Smooth muscle cell (in vitro differentiated cells): Measurements from ENCODE around the gene MAST3. TPM values are rescaled to one million over a fixed set of nuclear protein-coding genes. Genes with fewer than 3 reads are reported as not detected.

Experiments used
- DNase-seq: peaks from one replicate; lab custom pipeline; 2025; ENCODE audit not compliant: unreplicated experiment; lab: John Stamatoyannopoulos, UW
- H2AFZ ChIP-seq: fragments of 200-600 bp; sonication (generic); 2 replicates; pipeline ENCODE4 v1.6.0; 2016; ENCODE audit warnings: antibody characterized with exemption, low read depth, mild to moderate bottlenecking
- H3F3A ChIP-seq: fragments of 200-600 bp; sonication (generic); 2 replicates; pipeline ENCODE4 v1.6.0; 2017; ENCODE audit warnings: antibody characterized with exemption, low read depth
- H3K27ac ChIP-seq: fragments of 200-600 bp; sonication (generic); 2 replicates; pipeline ENCODE4 v1.5.1; 2016; ENCODE audit warnings: low read depth, mild to moderate bottlenecking
- H3K27me3 ChIP-seq: fragments of 200-600 bp; sonication (generic); 2 replicates; pipeline ENCODE4 v1.6.1; 2016; ENCODE audit warnings: low read depth, mild to moderate bottlenecking
- H3K36me3 ChIP-seq: fragments of 200-600 bp; sonication (generic); 2 replicates; pipeline ENCODE4 v1.5.1; 2016; ENCODE audit warnings: low read depth
- H3K4me1 ChIP-seq: fragments of 200-600 bp; sonication (generic); 2 replicates; pipeline ENCODE4 v1.5.1; 2016; ENCODE audit warnings: low read depth
- H3K4me2 ChIP-seq: fragments of 200-600 bp; sonication (generic); 2 replicates; pipeline ENCODE4 v1.6.0; 2016; ENCODE audit warnings: mild to moderate bottlenecking
- H3K4me3 ChIP-seq: fragments of 200-600 bp; sonication (generic); 2 replicates; pipeline ENCODE4 v1.5.1; 2016; ENCODE audit warnings: mild to moderate bottlenecking
- H3K79me2 ChIP-seq: fragments of 200-600 bp; sonication (generic); 2 replicates; pipeline ENCODE4 v1.6.0; 2016; ENCODE audit warnings: low read depth, mild to moderate bottlenecking
- H3K9ac ChIP-seq: fragments of 200-600 bp; sonication (generic); 2 replicates; pipeline ENCODE4 v1.6.0; 2016; ENCODE audit warnings: low read depth
- H3K9me3 ChIP-seq: fragments of 200-600 bp; sonication (generic); replicated peaks from 2 replicates; pipeline ENCODE4 v1.5.1; 2016; ENCODE audit warnings: low read depth
- H4K20me1 ChIP-seq: fragments of 200-600 bp; sonication (generic); 2 replicates; pipeline ENCODE4 v1.6.0; 2016; ENCODE audit warnings: low read depth
- CTCF ChIP-seq: fragments of 200-600 bp; sonication (generic); IDR thresholded peaks from 2 replicates; pipeline ENCODE4 v1.5.1; 2017; ENCODE audit warnings: borderline replicate concordance, mild to moderate bottlenecking, antibody characterized with exemption; ENCODE audit not compliant: insufficient read depth, poor library complexity, severe bottlenecking
- WGBS: methylation state at CpG from one replicate; pipeline ENCODE4 v1.1.7; 2016; ENCODE audit warnings: low lambda C conversion rate; 5-methylcytosine and 5-hydroxymethylcytosine counted together
- polyA plus RNA-seq: library from polyadenylated mRNA; unstranded; fragments of >200 nt; fragmentation: Nextera tagmentation; extraction: Ambion mirVana; gene quantifications from 2 replicates; pipeline ENCODE4 v1.2.1, GENCODE V29; 2016
- total RNA-seq: library from RNA; depleted of rRNA; stranded (reverse); fragments of >200 nt; gene quantifications from 2 replicates; pipeline ENCODE4 v1.2.3, GENCODE V29; 2014

Gene MAST3
- total and polyA plus RNA-seq, 2 experiments from 2014 or later, result 4.3 TPM

GRCh38 chr19:18091217-18091608, 6.4 kb upstream of the MAST3 start:
- Histone ChIP-seq H3K4me3 (no peak overlapping the region), H3K27me3 (no peaks in the 10 kb centered on the region), H3K9ac (no peak overlapping the region), H3K9me3 (no peaks in the 10 kb centered on the region), H3K27ac (no peak overlapping the region), H3K4me2 (no peak overlapping the region), H3K79me2 (no peaks in the 10 kb centered on the region), H3F3A (no peaks in the 10 kb centered on the region), H3K4me1 (no peaks in the 10 kb centered on the region), H4K20me1 (no peaks in the 10 kb centered on the region), H3K36me3 (no peaks in the 10 kb centered on the region), H2AFZ (no peak overlapping the region)
- no peak for DNase-seq
- 67% methylated on average over 12 of the region's 12 CpGs for WGBS
- TF ChIP-seq CTCF, result no peak

GRCh38 chr19:18093439-18094161, 4.0 kb upstream of the MAST3 start:
- Histone ChIP-seq H2AFZ (no peak overlapping the region), H3K4me3 (no peak overlapping the region), H3K27me3 (peaks cover 9% of the 10 kb centered on the region), H3K79me2 (no peaks in the 10 kb centered on the region), H3K9ac (no peak overlapping the region), H3K9me3 (no peaks in the 10 kb centered on the region), H3K27ac (no peak overlapping the region), H3F3A (peaks cover 4% of the 10 kb centered on the region), H3K4me2 (no peak overlapping the region), H3K4me1 (no peaks in the 10 kb centered on the region), H4K20me1 (no peaks in the 10 kb centered on the region), H3K36me3 (no peaks in the 10 kb centered on the region)
- whole genome bisulfite sequencing, result 88% methylated on average over 6 of the region's 6 CpGs
- no peak for DNase-seq
- TF ChIP-seq CTCF, result no peak

GRCh38 chr19:18096258-18096657, 1.3 kb upstream of the MAST3 start:
- no peaks in the 10 kb centered on the region for H3K9me3 ChIP-seq
- no peak overlapping the region for H3K9ac ChIP-seq
- peaks cover 4% of the 10 kb centered on the region for H3K4me1 ChIP-seq
- H3K4me2 ChIP-seq, result no peak overlapping the region
- no peaks in the 10 kb centered on the region for H3K36me3 ChIP-seq
- H3K79me2 ChIP-seq, result no peaks in the 10 kb centered on the region
- 87% methylated on average over 2 of the region's 2 CpGs for WGBS
- TF ChIP-seq CTCF, result no peak
- no peak overlapping the region for H2AFZ ChIP-seq
- peaks cover 4% of the 10 kb centered on the region for H3F3A ChIP-seq
- H3K27ac ChIP-seq, result no peak overlapping the region
- DNase-seq, result no peak
- H3K4me3 ChIP-seq, result no peak overlapping the region
- peaks cover 20% of the 10 kb centered on the region for H3K27me3 ChIP-seq
- H4K20me1 ChIP-seq, result no peaks in the 10 kb centered on the region
